NK-92 treated with Interleukin-12 subunit alpha and Interleukin-12 subunit beta, amount 100 ng/mL, for 24 hours (cell line): ENCODE measurements around the gene AGXT.

Experiments
- DNase-seq: peaks from one replicate; lab custom pipeline; 2025; lab: John Stamatoyannopoulos, UW

AGXT gene

GRCh38 chr2:240929364-240930095, 60.9 kb downstream of the AGXT start:
- no peak for DNase-seq
